ENCODE results near the gene IKZF1.

IKZF1 gene

DNA sequence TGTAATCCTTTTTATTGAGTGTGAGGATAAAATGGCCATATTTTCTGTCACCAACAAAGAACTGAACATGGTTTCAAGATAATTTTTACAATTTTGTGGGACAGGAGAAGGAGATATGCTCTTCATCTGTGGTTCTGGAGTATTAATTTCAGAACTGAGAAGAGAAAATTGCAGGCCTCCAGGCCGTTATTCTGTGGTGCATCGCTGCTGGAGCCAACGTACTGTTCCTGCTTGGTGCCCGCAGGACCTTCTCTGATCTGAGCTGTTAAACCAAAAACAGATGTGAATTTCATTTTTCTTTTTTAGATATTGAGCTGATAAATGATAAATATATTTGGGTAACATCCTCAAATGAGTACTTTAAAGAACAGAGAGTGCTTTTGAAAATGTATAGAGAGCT, 63.9 kb downstream of the IKZF1 start:
- H3K79me2 ChIP-seq (ENCODE audit: insufficient read depth, low read length), result peaks cover 87% of the 10 kb centered on the region
- H3K4me3 ChIP-seq (ENCODE audit: low read depth in 1 of 2, low read length in 2 of 2), result no peak overlapping the region
- H4K20me1 ChIP-seq (ENCODE audit: insufficient read depth, low read length), result no peaks in the 10 kb centered on the region; the same call in 1 of the 2 replicates
- H3K27ac ChIP-seq (ENCODE audit: low read length), result peak overlapping the region; percentile 28
- DNase-seq, result no peak
- no peak overlapping the region for H3K4me2 ChIP-seq (ENCODE audit: insufficient read depth, low read length)
- peaks cover 92% of the 10 kb centered on the region for H3K36me3 ChIP-seq (ENCODE audit: insufficient read depth, low read length)
- peaks cover under 1% of the 10 kb centered on the region; the same call in 1 of the 2 replicates for H3K4me1 ChIP-seq (ENCODE audit: insufficient read depth, low read length)
- no peak overlapping the region for H3K9ac ChIP-seq (ENCODE audit: low read depth, low read length)
- TF ChIP-seq, protein P1, sequence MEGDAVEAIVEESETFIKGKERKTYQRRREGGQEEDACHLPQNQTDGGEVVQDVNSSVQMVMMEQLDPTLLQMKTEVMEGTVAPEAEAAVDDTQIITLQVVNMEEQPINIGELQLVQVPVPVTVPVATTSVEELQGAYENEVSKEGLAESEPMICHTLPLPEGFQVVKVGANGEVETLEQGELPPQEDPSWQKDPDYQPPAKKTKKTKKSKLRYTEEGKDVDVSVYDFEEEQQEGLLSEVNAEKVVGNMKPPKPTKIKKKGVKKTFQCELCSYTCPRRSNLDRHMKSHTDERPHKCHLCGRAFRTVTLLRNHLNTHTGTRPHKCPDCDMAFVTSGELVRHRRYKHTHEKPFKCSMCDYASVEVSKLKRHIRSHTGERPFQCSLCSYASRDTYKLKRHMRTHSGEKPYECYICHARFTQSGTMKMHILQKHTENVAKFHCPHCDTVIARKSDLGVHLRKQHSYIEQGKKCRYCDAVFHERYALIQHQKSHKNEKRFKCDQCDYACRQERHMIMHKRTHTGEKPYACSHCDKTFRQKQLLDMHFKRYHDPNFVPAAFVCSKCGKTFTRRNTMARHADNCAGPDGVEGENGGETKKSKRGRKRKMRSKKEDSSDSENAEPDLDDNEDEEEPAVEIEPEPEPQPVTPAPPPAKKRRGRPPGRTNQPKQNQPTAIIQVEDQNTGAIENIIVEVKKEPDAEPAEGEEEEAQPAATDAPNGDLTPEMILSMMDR (IDR thresholded peaks at IDR 0.05; ENCODE audit: borderline replicate concordance, extremely low read depth, low read length, poor library complexity, severe bottlenecking), result no peak
- no peak for TF ChIP-seq EZH2 (IDR thresholded peaks at IDR 0.05; ENCODE audit: borderline replicate concordance, low read depth, low read length, severe bottlenecking)
- H2AFZ ChIP-seq (ENCODE audit: low read depth, low read length), result no peak overlapping the region
- ATAC-seq (ENCODE audit: insufficient read depth, low read depth), result no peak
- H3K9me3 ChIP-seq (ENCODE audit: insufficient read depth, low read length, severe bottlenecking), result no peaks in the 10 kb centered on the region
- no peaks in the 10 kb centered on the region for H3K27me3 ChIP-seq (ENCODE audit: insufficient read depth, low read length, poor library complexity)

DNA sequence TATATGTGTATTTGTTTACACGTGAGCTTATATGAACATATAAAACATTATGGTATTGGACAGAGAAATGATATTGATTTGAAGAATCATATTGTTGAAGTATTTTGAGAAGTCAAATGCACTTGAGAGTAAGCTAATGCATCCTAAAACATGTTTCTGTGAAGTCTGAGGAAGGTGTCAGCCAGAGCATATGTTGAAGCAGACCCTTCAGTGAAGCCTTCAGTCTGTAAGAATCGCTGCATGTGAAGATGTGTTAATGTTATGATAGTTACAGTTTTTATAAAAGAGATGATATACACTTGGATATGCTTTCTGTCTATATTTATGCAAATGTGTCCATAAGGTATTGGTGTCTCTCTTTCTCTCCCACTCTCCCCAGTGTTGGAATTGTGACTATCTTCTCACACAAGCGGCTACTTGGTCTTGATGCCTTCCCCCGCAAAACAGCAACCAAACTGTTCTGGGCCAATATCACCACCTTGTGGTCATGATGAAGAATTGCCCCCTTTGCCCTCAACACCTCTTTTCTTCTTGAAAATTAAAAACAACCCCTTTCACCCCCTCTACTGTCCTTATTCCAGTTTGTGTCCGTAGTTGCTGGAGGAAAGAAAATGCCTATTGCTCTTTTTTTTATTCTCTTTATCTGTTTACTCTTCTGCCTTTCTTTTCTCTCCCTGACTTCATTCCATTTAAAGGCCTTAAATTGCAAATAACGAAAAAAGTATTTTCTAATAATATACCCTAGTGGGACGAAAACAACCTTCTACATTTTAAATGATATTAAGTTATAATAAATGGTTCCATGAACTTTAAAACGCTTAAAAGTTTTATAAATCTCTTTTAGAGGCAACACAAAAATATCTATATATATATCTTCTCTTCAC, 64.9 kb downstream of the IKZF1 start:
- Histone ChIP-seq H3K27ac (ENCODE audit: low read length) (0 out of 2 replicates have a peak overlapping the region, but pooled peaks have one; percentile 15), H2AFZ (ENCODE audit: low read depth, low read length) (no peak overlapping the region), H3K27me3 (ENCODE audit: insufficient read depth, low read length, poor library complexity) (no peaks in the 10 kb centered on the region), H3K4me2 (ENCODE audit: insufficient read depth, low read length) (no peak overlapping the region), H4K20me1 (ENCODE audit: insufficient read depth, low read length) (no peaks in the 10 kb centered on the region; the same call in 1 of the 2 replicates), H3K9ac (ENCODE audit: low read depth, low read length) (no peak overlapping the region), H3K4me1 (ENCODE audit: insufficient read depth, low read length) (no peaks in the 10 kb centered on the region), H3K4me3 (ENCODE audit: low read depth in 1 of 2, low read length in 2 of 2) (no peak overlapping the region), H3K79me2 (ENCODE audit: insufficient read depth, low read length) (peaks cover 87% of the 10 kb centered on the region), H3K9me3 (ENCODE audit: insufficient read depth, low read length, severe bottlenecking) (no peaks in the 10 kb centered on the region), H3K36me3 (ENCODE audit: insufficient read depth, low read length) (peaks cover 93% of the 10 kb centered on the region)
- ATAC-seq (ENCODE audit: insufficient read depth, low read depth) (peak; percentile 65), DNase-seq (peak; percentile 56)
- TF ChIP-seq EZH2 (IDR thresholded peaks at IDR 0.05; ENCODE audit: borderline replicate concordance, low read depth, low read length, severe bottlenecking), result no peak
- TF ChIP-seq, protein P1 (IDR thresholded peaks at IDR 0.05; ENCODE audit: borderline replicate concordance, extremely low read depth, low read length, poor library complexity, severe bottlenecking), result peak; percentile 91

DNA sequence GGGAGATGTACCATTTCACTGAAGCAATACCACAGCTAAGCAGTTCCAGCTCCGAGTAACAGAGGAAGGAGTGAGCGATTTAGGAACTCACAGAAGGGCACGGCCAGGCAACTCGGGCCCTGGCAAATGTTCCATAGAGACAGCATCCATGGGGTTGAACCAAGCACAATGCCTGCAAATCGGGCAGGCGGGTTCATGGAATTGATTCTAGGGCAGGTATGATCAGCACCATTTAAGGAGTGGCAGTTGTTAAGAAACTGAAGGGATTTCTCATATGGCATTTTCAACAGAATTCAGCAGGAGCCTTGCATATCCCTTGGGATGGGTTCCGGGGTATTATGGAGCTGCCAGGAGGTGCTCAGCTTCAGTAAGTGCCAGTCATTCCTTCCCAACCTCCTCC, 66.4 kb downstream of the IKZF1 start:
- H3K27ac ChIP-seq (ENCODE audit: low read length), result no peak overlapping the region
- ATAC-seq (ENCODE audit: insufficient read depth, low read depth) (no peak), DNase-seq (no peak)
- no peak overlapping the region for H3K9ac ChIP-seq (ENCODE audit: low read depth, low read length)
- TF ChIP-seq, protein P1 (IDR thresholded peaks at IDR 0.05; ENCODE audit: borderline replicate concordance, extremely low read depth, low read length, poor library complexity, severe bottlenecking), result no peak
- TF ChIP-seq EZH2 (IDR thresholded peaks at IDR 0.05; ENCODE audit: borderline replicate concordance, low read depth, low read length, severe bottlenecking), result no peak
- peaks cover 78% of the 10 kb centered on the region for H3K79me2 ChIP-seq (ENCODE audit: insufficient read depth, low read length)
- no peaks in the 10 kb centered on the region for H3K9me3 ChIP-seq (ENCODE audit: insufficient read depth, low read length, severe bottlenecking)
- H3K36me3 ChIP-seq (ENCODE audit: insufficient read depth, low read length), result peaks cover 94% of the 10 kb centered on the region
- no peak overlapping the region for H2AFZ ChIP-seq (ENCODE audit: low read depth, low read length)
- no peak overlapping the region for H3K4me3 ChIP-seq (ENCODE audit: low read depth in 1 of 2, low read length in 2 of 2)
- no peaks in the 10 kb centered on the region for H3K27me3 ChIP-seq (ENCODE audit: insufficient read depth, low read length, poor library complexity)
- H4K20me1 ChIP-seq (ENCODE audit: insufficient read depth, low read length), result no peaks in the 10 kb centered on the region; the same call in 1 of the 2 replicates
- no peaks in the 10 kb centered on the region for H3K4me1 ChIP-seq (ENCODE audit: insufficient read depth, low read length)
- no peak overlapping the region for H3K4me2 ChIP-seq (ENCODE audit: insufficient read depth, low read length)

Data from DND-41 (cell line).